Activated T-helper 17 cell treated with anti-CD3 and anti-CD28 coated beads, Interleukin-2, amount 50 U/mL, for 72 hours (primary cell): ENCODE measurements around the gene HOXA2. TPM values are rescaled to one million over a fixed set of nuclear protein-coding genes. Genes with fewer than 3 reads are reported as not detected.

Experiments used
- ATAC-seq: fragments of 150-1000 bp; cut with Tn5 transposase; replicated peaks from 2 replicates; pipeline ENCODE4 v1.10.0; 2021; ENCODE audit warnings: mild to moderate bottlenecking, moderate library complexity
- H3K27ac Mint-ChIP-seq: one replicate; pipeline ENCODE4 v1.8.0; 2022; ENCODE audit warnings: mixed read lengths
- H3K27me3 Mint-ChIP-seq: one replicate; pipeline ENCODE4 v1.8.0; 2022; ENCODE audit warnings: mixed read lengths
- H3K36me3 Mint-ChIP-seq: one replicate; pipeline ENCODE4 v1.8.0; 2022; ENCODE audit warnings: low read depth, mild to moderate bottlenecking, mixed read lengths
- H3K4me1 Mint-ChIP-seq: one replicate; pipeline ENCODE4 v1.8.0; 2022; ENCODE audit warnings: mixed read lengths
- H3K4me3 Mint-ChIP-seq: one replicate; pipeline ENCODE4 v1.8.0; 2022; ENCODE audit warnings: mild to moderate bottlenecking, mixed read lengths
- H3K9me3 Mint-ChIP-seq: one replicate; pipeline ENCODE4 v1.8.0; 2022; ENCODE audit warnings: mixed read lengths
- total RNA-seq, 2 donors: library from RNA; stranded (reverse); gene quantifications; one replicate each; pipeline ENCODE4 v1.2.3, GENCODE V29; 2022

HOXA2 gene
- not detected for total RNA-seq

GRCh38 chr7:27102581-27103442 lies at the start of gene HOXA2:
HOXA2 (minus strand) TSS chr7:27102683; CDS start chr7:27102500, 183 bp downstream.
- H3K27ac Mint-ChIP-seq: no peak within 1 kb of the TSS
- peaks cover 17% of the 10 kb centered on the region for H3K4me1 Mint-ChIP-seq
- H3K36me3 Mint-ChIP-seq: peaks cover 37% of the 10 kb centered on the region
- H3K4me3 Mint-ChIP-seq: peak within 1 kb of the TSS; percentile 43
- ATAC-seq: no peak
- H3K9me3 Mint-ChIP-seq: no peaks in the 10 kb centered on the region
- H3K27me3 Mint-ChIP-seq: peaks cover 55% of the 10 kb centered on the region

GRCh38 chr7:27151341-27151930 lies 49.0 kb upstream of the HOXA2 start:
- no peak for ATAC-seq
- no peak overlapping the region for H3K27ac Mint-ChIP-seq
- H3K27me3 Mint-ChIP-seq: peaks cover 62% of the 10 kb centered on the region
- peak overlapping the region; percentile 68 for H3K4me3 Mint-ChIP-seq
- H3K36me3 Mint-ChIP-seq: peaks cover 11% of the 10 kb centered on the region
- peaks cover 16% of the 10 kb centered on the region for H3K4me1 Mint-ChIP-seq
- no peaks in the 10 kb centered on the region for H3K9me3 Mint-ChIP-seq

GRCh38 chr7:27150568-27151340 lies 48.3 kb upstream of the HOXA2 start:
- peaks cover 66% of the 10 kb centered on the region for H3K27me3 Mint-ChIP-seq
- peak; percentile 88 for ATAC-seq
- H3K36me3 Mint-ChIP-seq: peaks cover 11% of the 10 kb centered on the region
- H3K9me3 Mint-ChIP-seq: no peaks in the 10 kb centered on the region
- H3K4me3 Mint-ChIP-seq: peak overlapping the region; percentile 68
- peaks cover 16% of the 10 kb centered on the region for H3K4me1 Mint-ChIP-seq
- H3K27ac Mint-ChIP-seq: no peak overlapping the region

- no peaks in the 10 kb centered on the region for H3K9me3 Mint-ChIP-seq
- H3K27ac Mint-ChIP-seq: no peak overlapping the region
- peaks cover 15% of the 10 kb centered on the region for H3K4me1 Mint-ChIP-seq
- peaks cover 65% of the 10 kb centered on the region for H3K27me3 Mint-ChIP-seq
- H3K4me3 Mint-ChIP-seq: peak overlapping the region; percentile 68
- ATAC-seq: no peak
- H3K36me3 Mint-ChIP-seq: peaks cover 10% of the 10 kb centered on the region
Observed at GRCh38 chr7:27149842-27150567, 47.5 kb upstream of the HOXA2 start.

GRCh38 chr7:27148756-27149641 lies 46.5 kb upstream of the HOXA2 start:
- no peak for ATAC-seq
- H3K4me1 Mint-ChIP-seq: peaks cover 7% of the 10 kb centered on the region
- H3K4me3 Mint-ChIP-seq: no peak overlapping the region
- peaks cover 57% of the 10 kb centered on the region for H3K27me3 Mint-ChIP-seq
- H3K36me3 Mint-ChIP-seq: peaks cover 5% of the 10 kb centered on the region
- no peak overlapping the region for H3K27ac Mint-ChIP-seq
- no peaks in the 10 kb centered on the region for H3K9me3 Mint-ChIP-seq

- H3K27ac Mint-ChIP-seq: no peak overlapping the region
- no peak for ATAC-seq
- H3K9me3 Mint-ChIP-seq: no peaks in the 10 kb centered on the region
- no peaks in the 10 kb centered on the region for H3K36me3 Mint-ChIP-seq
- H3K4me1 Mint-ChIP-seq: peaks cover 7% of the 10 kb centered on the region
- H3K27me3 Mint-ChIP-seq: peaks cover 49% of the 10 kb centered on the region
- peak overlapping the region; percentile 38 for H3K4me3 Mint-ChIP-seq
Observed at GRCh38 chr7:27148031-27148755, 45.7 kb upstream of the HOXA2 start.

GRCh38 chr7:27147199-27148030 lies 44.9 kb upstream of the HOXA2 start, which contains the start of gene HOXA6:
HOXA6 (minus strand) TSS chr7:27147774; CDS start chr7:27147749, 25 bp downstream.
- peaks cover 7% of the 10 kb centered on the region for H3K4me1 Mint-ChIP-seq
- H3K9me3 Mint-ChIP-seq: no peaks in the 10 kb centered on the region
- H3K4me3 Mint-ChIP-seq: peak within 1 kb of the TSS; percentile 38
- H3K27ac Mint-ChIP-seq: no peak within 1 kb of the TSS
- no peak for ATAC-seq
- peaks cover 50% of the 10 kb centered on the region for H3K27me3 Mint-ChIP-seq
- no peaks in the 10 kb centered on the region for H3K36me3 Mint-ChIP-seq

GRCh38 chr7:27146491-27147198 lies 44.2 kb upstream of the HOXA2 start:
- no peak for ATAC-seq
- Mint-ChIP-seq H3K27ac (no peak overlapping the region), H3K36me3 (no peaks in the 10 kb centered on the region), H3K4me1 (peaks cover 4% of the 10 kb centered on the region), H3K4me3 (no peak overlapping the region), H3K27me3 (peaks cover 46% of the 10 kb centered on the region), H3K9me3 (no peaks in the 10 kb centered on the region)

- no peak overlapping the region for H3K27ac Mint-ChIP-seq
- H3K9me3 Mint-ChIP-seq: no peaks in the 10 kb centered on the region
- H3K36me3 Mint-ChIP-seq: no peaks in the 10 kb centered on the region
- no peak overlapping the region for H3K4me3 Mint-ChIP-seq
- ATAC-seq: no peak
- peaks cover 41% of the 10 kb centered on the region for H3K27me3 Mint-ChIP-seq
- H3K4me1 Mint-ChIP-seq: no peaks in the 10 kb centered on the region
Observed at GRCh38 chr7:27145914-27146412, 43.5 kb upstream of the HOXA2 start.

GRCh38 chr7:27145165-27145913 lies 42.9 kb upstream of the HOXA2 start:
- ATAC-seq: no peak
- Mint-ChIP-seq H3K4me3 (no peak overlapping the region), H3K9me3 (no peaks in the 10 kb centered on the region), H3K36me3 (no peaks in the 10 kb centered on the region), H3K27me3 (peaks cover 40% of the 10 kb centered on the region), H3K4me1 (no peaks in the 10 kb centered on the region), H3K27ac (no peak overlapping the region)

GRCh38 chr7:27144781-27145164 lies 42.3 kb upstream of the HOXA2 start:
- H3K27me3 Mint-ChIP-seq: peaks cover 35% of the 10 kb centered on the region

More at GRCh38 chr7:27144781-27145164, 42.3 kb upstream of the HOXA2 start:
- Mint-ChIP-seq H3K36me3 (no peaks in the 10 kb centered on the region), H3K4me3 (no peak overlapping the region), H3K9me3 (no peaks in the 10 kb centered on the region), H3K4me1 (no peaks in the 10 kb centered on the region), H3K27ac (no peak overlapping the region)
- ATAC-seq: no peak
